HK-2 (cell line): ENCODE results near the gene NCF2.

Experiments used
- DNase-seq: peaks from one replicate; pipeline ENCODE4 v3.0.0-alpha.2; 2018; ENCODE audit not compliant: unreplicated experiment

Gene NCF2

DNA sequence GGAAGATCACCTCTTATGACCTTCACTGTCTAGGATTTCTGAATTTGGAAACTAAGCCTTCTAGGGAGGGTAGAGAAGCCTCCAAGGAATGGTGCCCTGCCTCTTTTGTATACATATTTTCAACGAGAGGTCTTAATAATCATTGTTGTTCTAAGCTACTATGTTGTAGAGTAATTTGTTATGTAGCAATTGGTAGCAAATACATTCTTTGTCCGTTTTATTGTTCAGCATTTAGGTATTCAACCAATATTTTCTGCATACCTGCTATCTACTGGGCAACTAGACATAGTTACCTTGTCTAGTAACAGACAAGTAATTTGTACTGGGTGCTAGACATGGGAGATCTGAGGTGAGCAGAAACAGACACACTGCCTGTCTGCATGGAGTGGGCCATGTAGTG lies 20.8 kb upstream of the NCF2 start:
- DNase-seq, result no peak

DNA sequence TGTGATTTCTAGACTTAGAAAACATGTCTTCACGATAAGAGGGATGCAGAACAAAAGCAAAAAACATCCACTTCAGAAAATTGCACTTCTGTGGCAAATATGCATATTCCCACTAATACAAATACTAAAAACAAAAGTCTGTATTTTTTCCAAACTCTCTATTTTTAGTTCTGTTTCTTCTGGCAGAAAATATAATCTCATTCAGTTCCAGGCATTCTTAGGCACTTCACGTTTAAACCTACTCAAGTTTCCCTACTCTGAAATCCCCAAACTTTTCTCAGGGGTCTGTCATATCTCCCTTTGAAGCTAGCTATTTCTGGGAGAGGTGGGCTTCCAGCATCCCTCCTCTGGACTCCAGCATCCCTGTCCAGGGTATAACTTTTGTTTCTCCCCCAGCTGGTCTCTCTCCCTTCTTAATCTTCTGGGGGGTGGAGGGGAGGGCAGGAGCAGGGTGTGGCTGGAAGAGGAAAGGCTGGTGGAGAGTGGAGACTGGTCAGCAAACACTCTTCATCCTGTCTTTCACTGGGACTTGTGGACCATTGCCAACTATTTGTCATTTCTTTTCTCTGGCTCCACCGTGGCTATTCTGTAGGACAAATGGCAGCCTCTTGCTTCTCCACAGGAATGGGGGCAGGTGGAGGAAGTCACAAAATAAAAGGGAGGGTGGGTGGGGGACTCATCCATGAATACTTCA lies 19.6 kb upstream of the NCF2 start:
- no peak for DNase-seq

DNA sequence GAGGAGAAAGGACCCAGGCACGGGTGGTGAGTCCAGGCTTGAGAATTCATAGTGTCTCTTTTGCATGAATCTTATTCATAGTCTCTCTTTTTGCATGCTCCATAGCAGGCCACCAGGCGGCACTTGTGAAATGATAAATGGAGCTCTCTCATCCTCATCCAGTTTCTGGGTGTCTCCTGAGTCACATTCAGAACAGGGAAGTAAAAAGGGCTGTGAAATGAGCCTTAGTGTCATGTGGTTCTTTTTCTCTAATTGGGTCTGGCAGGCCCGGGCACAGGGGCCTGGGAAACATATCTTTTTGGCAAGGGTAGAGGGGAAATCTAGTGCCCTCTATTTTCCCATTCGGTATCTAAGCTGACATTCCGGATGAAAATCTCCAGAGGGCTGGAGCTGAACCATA lies 19.1 kb upstream of the NCF2 start:
- DNase-seq, result no peak

DNA sequence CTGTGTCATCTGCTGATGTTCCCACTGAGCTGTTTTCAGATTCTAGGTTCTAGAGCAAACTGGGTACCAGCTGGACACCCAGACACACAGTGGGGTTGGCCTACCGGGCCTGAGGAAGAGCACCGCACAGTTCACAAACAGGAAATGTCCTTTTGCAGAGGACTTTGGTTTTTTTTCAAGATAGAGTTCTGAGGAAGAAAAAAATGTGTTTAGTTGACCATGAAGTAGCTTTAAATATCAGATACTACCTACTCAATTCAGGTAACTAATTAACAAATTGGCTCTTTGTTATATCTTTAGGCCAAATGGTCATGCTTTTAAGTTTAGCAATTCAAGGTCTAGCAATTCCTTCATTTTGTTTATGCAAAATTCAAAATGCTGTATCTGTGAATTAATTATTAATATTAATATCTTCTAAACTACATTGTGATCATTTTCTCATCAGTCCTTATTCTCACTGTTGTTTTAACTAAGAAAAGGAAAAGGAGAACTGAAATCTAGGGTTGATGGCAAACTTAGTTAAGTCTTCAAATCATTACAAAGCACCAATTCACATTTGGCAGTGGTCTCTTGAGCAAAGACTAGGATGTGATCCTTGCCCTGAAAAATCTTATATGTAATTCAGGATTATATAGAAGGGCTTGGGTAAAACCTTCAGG lies 17.2 kb upstream of the NCF2 start:
- no peak for DNase-seq

- no peak for DNase-seq
Measured at GRCh38 chr1:183605904-183606303, 15.6 kb upstream of the NCF2 start.

DNA sequence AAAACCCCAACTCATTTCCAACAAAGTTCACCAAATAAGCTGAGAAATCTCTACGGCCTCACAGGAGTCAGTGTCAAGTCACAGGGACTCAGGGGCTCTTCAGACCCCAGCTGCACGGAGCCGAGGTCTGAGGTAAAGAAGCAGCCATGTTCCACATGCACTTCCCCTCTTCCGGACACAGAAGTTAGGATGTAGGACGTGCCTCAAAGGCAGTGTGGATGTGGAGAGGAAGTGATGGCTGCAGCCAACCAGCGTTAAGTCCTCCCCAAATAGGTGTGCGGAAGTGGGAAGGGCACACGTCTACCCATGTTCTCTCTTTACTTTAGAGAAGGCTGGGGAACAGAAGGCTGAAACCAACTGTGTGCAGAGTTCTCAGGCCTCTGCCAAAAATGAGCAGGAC lies 14.6 kb upstream of the NCF2 start:
- no peak for DNase-seq

GRCh38 chr1:183604038-183604808 lies 14.0 kb upstream of the NCF2 start:
- peak; percentile 71 for DNase-seq

DNA sequence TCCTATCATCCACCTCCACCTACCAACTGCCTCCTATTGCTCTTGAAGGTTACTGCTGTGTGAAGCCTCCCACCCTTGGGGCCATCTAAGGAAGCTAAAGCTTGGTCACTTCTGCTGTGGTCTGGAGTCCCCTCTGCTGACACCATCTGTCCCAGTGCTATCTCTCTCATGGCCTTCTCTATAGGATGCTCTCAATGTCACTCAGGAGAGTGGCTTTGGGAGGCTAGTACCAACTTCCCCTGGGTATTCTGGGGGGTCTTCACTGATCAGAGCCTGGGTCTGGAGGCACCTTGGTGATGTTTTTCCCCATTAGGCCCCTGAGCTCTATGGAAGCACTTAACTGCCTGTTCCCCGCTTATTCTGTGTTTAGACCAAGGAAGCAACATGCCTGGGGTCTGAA lies 12.3 kb upstream of the NCF2 start:
- no peak for DNase-seq

DNA sequence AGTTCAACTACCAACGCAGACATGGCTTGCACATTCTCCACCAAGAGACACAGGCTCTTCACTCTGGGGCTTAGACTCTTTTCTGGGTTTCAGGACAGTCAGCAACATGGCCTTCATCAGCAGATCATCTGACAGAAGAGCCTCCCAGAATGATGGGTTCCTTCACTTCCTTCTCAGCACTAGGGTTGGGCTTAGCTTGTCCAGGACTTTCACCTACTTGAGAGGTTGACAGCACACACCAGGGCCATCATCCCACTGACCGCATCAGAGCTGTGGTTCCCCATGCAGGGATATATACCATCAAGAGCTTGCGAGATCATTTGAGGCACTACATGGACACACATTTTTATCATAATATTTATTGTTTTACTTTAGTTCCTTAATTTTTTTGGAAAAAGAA lies 10.4 kb upstream of the NCF2 start:
- no peak for DNase-seq

DNA sequence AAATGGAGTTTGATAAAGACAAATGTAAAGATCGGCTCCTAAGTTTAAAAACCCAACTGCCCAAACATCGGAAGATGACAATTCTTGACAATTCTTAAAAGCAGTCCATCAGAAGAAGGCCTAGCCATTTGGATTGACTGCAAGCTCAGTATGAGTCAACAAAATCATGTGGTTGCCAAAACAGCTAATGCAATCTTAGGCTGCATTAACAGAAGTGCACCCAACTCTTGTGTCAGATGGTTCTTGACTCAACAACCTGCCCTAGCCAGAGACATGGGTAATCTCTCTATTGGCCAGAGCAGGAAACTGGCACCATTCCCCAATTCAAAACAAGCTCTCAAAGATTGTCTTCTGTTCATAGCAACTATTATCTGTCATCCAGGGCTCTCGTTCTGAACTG lies 9.9 kb upstream of the NCF2 start:
- no peak for DNase-seq

DNA sequence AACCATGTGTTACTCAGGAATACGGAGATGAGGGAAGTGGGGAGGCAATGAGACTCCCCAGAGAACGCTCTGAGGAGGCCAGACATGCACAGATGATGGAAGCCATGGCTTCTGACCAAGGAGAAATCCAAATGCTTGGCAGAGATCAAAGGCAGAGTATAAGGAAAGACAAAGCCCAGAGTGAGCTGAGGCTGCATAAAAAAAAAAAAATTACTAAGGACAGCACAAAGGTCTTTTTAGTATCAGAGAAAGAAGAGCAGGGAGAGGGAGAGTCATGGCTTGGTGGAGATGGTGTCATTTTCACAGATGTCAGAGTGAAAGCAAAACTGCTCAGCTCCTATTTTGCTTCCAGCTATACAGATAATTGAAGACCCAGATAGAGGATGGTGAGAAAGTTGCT lies 8.1 kb upstream of the NCF2 start:
- DNase-seq, result no peak

DNA sequence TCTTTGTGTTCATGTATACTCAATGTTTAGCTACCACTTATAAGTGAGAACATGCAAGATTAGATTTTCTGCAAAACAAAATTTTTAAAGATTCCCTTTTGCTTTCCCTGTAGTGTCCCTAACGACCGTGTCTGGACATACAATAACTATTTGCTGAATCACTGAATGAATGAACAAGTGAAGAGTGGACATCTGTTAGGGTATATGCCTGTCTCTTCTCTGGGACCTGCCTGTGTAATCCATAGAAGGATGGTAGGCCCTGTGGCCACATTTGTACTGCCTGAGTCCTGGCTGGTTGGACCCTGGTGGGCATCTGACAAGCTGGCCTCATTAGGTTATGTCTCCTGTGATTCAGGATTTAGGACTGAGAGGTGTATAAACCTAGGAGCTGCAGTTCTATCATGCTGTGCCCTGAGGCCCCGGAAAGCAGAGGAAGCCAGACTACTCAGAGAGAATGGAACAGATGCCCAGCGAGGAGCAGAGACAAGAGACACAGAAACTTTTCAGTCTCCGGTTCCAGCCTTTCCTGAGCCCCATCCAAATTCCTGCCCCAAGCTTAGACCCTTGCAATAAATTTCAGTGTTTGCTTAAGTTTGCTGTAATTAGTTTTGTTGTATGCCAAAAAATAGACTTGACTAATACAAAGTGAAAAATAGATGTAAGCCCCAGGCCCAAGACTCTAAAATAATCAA lies 7.5 kb upstream of the NCF2 start:
- no peak for DNase-seq

DNA sequence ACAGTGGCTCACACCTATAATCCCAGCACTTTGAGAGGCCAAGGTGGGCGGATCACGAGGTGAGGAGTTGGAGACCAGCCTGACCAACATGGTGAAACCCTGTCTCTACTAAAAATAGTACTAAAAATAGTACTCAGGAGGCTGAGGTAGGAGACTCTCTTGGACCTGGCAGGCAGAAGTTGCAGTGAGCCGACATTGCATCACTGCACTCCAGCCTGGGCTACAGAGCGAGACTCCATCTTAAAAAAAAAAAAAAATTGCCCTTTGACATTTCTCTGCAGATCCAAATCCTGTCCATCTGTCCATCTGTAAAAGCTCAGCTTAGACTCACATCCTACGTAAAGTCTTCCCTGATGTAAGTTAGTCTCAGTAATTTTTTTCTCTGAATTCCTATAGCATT lies 6.2 kb upstream of the NCF2 start:
- no peak for DNase-seq

DNA sequence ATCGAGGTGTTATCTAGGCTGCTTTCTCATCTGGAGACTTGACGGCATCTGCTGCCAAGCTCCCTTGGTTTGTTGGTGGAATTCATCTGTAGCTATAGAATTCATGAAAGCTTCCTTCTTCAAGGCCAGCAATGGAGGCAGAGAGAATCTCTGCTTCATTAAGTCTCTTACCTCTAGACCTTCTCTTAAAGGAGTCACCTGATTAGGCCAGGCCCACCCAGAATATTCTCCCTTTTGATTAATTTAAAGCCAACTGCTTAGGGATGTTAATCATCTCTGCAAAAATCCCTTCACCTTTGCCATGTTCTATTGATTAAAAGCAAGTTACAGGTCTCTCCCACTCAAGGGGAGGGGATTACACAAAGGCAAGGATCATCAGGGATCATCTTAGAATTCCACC lies 5.3 kb upstream of the NCF2 start:
- DNase-seq, result no peak

GRCh38 chr1:183593356-183593755 lies 3.1 kb upstream of the NCF2 start:
- no peak for DNase-seq

DNA sequence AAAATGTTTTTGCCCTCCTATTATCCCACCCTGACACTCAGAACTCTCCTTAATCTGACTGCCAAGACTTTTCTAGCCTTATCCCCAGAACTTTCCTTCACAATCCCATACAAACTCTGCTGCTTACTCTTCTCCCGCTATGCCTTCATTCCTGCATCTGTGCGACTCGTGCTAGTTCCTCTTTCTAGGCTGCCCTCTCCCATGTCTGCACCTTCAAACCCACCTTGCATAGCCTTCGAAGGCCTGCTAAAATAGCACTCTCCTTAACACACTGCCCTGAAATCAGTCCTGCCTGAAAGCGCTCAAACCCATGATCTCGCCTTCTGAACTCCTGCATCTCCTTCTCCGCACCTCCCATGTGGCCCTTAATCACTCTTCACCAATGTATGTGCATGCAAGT lies 2.5 kb upstream of the NCF2 start:
- no peak for DNase-seq

- no peak for DNase-seq
Measured at GRCh38 chr1:183589874-183590243, 400 bp downstream of the NCF2 start.

- DNase-seq, result no peak
Measured at GRCh38 chr1:183589384-183589783, 875 bp downstream of the NCF2 start.

DNA sequence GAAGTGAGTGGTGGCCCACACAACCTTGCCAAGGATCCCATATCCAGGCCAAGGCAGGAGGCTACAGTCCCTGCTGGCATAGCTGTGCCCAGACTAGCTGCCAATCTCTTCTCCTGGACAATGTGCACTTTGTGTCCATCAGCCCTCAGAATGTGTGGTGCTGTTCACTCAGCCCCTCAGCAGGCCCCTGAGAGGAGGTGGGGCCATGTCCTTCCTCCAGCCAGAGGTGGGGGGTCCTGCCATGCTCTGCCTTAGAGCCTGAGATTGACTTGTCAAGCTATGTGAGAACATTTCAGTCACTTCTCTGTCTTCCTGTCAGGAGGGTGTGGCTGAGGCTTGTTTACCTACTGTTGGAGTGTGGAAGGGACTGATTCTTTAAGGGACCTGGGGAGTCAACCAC lies 1.4 kb downstream of the NCF2 start:
- no peak for DNase-seq

DNA sequence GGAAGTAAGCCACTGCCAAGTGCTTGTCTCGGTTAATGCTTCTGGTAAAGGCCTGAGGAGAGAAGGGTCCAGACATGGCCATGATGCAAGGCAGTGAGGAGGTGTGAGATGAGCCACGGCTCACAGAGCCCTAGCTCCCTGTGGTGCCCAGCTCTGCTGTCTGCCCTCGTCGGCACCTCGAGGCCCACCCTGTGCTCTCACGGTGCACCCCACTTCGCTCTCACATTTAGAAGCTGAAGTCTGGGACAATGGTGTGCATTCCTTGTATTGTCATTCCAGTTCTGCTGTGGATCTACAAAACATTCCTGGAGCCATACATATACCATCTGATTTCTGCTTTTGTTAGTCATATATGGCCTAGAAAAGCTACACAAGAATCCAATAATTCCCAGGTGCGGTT lies 3.3 kb downstream of the NCF2 start:
- no peak for DNase-seq

DNA sequence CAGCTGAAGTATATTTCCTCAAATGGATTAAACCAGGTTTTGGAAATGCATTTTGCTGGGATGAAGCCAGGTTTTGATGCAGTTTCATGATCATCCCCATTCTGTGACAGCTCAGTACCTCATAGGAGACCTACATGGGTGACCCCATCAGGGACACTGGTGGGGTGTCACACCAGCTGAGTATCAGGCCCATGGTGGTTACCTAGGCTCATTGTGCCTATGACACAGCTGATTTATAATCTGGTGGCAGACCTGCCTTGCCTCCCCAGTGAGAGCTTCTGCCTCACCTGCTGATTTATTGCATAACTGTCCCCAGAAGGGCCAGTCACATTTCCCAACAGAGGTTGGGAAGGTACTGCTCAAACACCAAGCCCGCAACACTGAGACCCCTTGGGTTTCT lies 3.8 kb downstream of the NCF2 start:
- no peak for DNase-seq

GRCh38 chr1:183585038-183585437 lies 5.2 kb downstream of the NCF2 start:
- no peak for DNase-seq

- no peak for DNase-seq
Measured at GRCh38 chr1:183584147-183584546, 6.1 kb downstream of the NCF2 start.
